GM12874 (cell line): ENCODE data around the gene TTC7B.

Experiments
- CTCF ChIP-seq: IDR thresholded peaks from 2 replicates; pipeline ENCODE4 v1.5.1; 2011; ENCODE audit warnings: low read depth, mild to moderate bottlenecking, control low read depth, low read length, moderate library complexity; ENCODE audit not compliant: insufficient read depth

Gene TTC7B

GRCh38 chr14:90576981-90577660 lies 239.1 kb downstream of the TTC7B start:
- TF ChIP-seq CTCF: no peak

GRCh38 chr14:90576581-90576980 lies 239.6 kb downstream of the TTC7B start:
- no peak for TF ChIP-seq CTCF

GRCh38 chr14:90575781-90576180 lies 240.4 kb downstream of the TTC7B start:
- no peak for TF ChIP-seq CTCF

GRCh38 chr14:90575336-90575735 lies 240.9 kb downstream of the TTC7B start:
- no peak for TF ChIP-seq CTCF

- TF ChIP-seq CTCF: no peak
Observed at GRCh38 chr14:90574188-90575131, 241.8 kb downstream of the TTC7B start.

- TF ChIP-seq CTCF: no peak
Observed at GRCh38 chr14:90573385-90574105, 242.7 kb downstream of the TTC7B start.
